ENCODE data around the gene GAPVD1. TPM values are rescaled to one million over a fixed set of nuclear protein-coding genes. Genes with fewer than 3 reads are reported as not detected.
"Not testable (repeated sequence)": the region's sequence is repeated elsewhere in the genome, so short reads cannot be mapped to it uniquely, and the experiment has no call there.

The GAPVD1 gene
- total RNA-seq, 2 experiments from 2014 or later = 74.1 to 82.2 TPM

DNA sequence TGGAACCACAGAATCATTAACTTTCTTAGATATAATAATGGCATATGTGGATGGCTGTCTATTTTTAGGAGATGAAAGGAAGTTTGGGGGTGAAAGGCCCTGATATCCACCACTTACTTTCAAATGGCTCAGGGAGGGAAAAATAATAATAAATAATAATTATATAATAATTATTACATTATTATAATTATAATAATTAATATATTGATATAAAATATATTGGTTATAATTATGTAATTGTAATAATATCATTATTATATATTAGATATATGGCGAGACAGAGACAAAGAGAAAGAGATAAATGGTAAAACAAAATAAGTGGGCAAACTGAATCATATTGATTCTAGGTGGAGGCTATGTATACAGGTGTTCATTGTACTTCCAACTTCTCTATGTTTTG is 136.6 kb downstream of the GAPVD1 start:
- no peak overlapping the region for H3K4me3 ChIP-seq (ENCODE audit: low read length)
- Mint-ChIP-seq H3K27ac (no peak overlapping the region), H3K4me1 (ENCODE audit: low read depth) (no peaks in the 10 kb centered on the region), H3K9me3 (no peaks in the 10 kb centered on the region), H3K27me3 (no peaks in the 10 kb centered on the region), H3K4me3 (no peak overlapping the region), H3K36me3 (ENCODE audit: low read depth) (no peaks in the 10 kb centered on the region)
- ATAC-seq (ENCODE audit: poor library complexity) (no peak), DNase-seq (no peak)
- intact Hi-C loops (cut with DNase I, micrococcal nuclease) = loop anchor here in 1 of 2 experiments (10.0 kb wide), 1 partner anchor 1403 kb away; no protein-coding TSS in a partner anchor
- TF ChIP-seq, protein P1, sequence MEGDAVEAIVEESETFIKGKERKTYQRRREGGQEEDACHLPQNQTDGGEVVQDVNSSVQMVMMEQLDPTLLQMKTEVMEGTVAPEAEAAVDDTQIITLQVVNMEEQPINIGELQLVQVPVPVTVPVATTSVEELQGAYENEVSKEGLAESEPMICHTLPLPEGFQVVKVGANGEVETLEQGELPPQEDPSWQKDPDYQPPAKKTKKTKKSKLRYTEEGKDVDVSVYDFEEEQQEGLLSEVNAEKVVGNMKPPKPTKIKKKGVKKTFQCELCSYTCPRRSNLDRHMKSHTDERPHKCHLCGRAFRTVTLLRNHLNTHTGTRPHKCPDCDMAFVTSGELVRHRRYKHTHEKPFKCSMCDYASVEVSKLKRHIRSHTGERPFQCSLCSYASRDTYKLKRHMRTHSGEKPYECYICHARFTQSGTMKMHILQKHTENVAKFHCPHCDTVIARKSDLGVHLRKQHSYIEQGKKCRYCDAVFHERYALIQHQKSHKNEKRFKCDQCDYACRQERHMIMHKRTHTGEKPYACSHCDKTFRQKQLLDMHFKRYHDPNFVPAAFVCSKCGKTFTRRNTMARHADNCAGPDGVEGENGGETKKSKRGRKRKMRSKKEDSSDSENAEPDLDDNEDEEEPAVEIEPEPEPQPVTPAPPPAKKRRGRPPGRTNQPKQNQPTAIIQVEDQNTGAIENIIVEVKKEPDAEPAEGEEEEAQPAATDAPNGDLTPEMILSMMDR (IDR thresholded peaks at IDR 0.05) = no peak
- no peaks in the 10 kb centered on the region for H3K9me3 ChIP-seq (ENCODE audit: control insufficient read depth in 1 of 2, insufficient read depth in 1 of 2, low read length in 2 of 2)
- POLR2A ChIA-PET = no interaction called here
- no peaks in the 10 kb centered on the region for H3K36me3 ChIP-seq (ENCODE audit: insufficient read depth, low read length)
- H3K27me3 ChIP-seq (ENCODE audit: control insufficient read depth in 1 of 2, insufficient read depth in 2 of 2, low read length in 2 of 2) = no peaks in the 10 kb centered on the region
- H3K27ac ChIP-seq (ENCODE audit: low read depth in 1 of 2, low read length in 2 of 2) = no peak overlapping the region
- CTCF ChIA-PET = no interaction called here
- H3K4me1 ChIP-seq (ENCODE audit: insufficient read depth, low read length) = no peaks in the 10 kb centered on the region

- no peaks in the 10 kb centered on the region for H3K36me3 ChIP-seq (ENCODE audit: insufficient read depth, low read length)
- ATAC-seq (ENCODE audit: poor library complexity) = no peak
- POLR2A ChIA-PET = no interaction called here
- CTCF ChIA-PET = no interaction called here
- H3K27me3 ChIP-seq (ENCODE audit: control insufficient read depth in 1 of 2, insufficient read depth in 2 of 2, low read length in 2 of 2) = no peaks in the 10 kb centered on the region
- intact Hi-C loops (cut with DNase I, micrococcal nuclease) = loop anchor here in 1 of 2 experiments (10.0 kb wide), 1 partner anchor 1404 kb away; no protein-coding TSS in a partner anchor
- TF ChIP-seq, protein P1 (IDR thresholded peaks at IDR 0.05) = no peak
- Mint-ChIP-seq H3K4me1 (ENCODE audit: low read depth) (no peaks in the 10 kb centered on the region), H3K9me3 (no peaks in the 10 kb centered on the region), H3K27me3 (no peaks in the 10 kb centered on the region), H3K27ac (no peak overlapping the region), H3K36me3 (ENCODE audit: low read depth) (no peaks in the 10 kb centered on the region), H3K4me3 (no peak overlapping the region)
- no peaks in the 10 kb centered on the region for H3K4me1 ChIP-seq (ENCODE audit: insufficient read depth, low read length)
- no peaks in the 10 kb centered on the region for H3K9me3 ChIP-seq (ENCODE audit: control insufficient read depth in 1 of 2, insufficient read depth in 1 of 2, low read length in 2 of 2)
- no peak overlapping the region for H3K27ac ChIP-seq (ENCODE audit: low read depth in 1 of 2, low read length in 2 of 2)
- no peak overlapping the region for H3K4me3 ChIP-seq (ENCODE audit: low read length)
- no peak for DNase-seq
Measured at GRCh38 chr9:125399165-125399564, 137.5 kb downstream of the GAPVD1 start.

- H3K9me3 Mint-ChIP-seq = no peaks in the 10 kb centered on the region
- TF ChIP-seq, protein P1 (IDR thresholded peaks at IDR 0.05) = no peak
- no peaks in the 10 kb centered on the region for H3K27me3 Mint-ChIP-seq
- CTCF ChIA-PET = no interaction called here
- no peaks in the 10 kb centered on the region for H3K36me3 Mint-ChIP-seq (ENCODE audit: low read depth)
- no peaks in the 10 kb centered on the region for H3K9me3 ChIP-seq (ENCODE audit: control insufficient read depth in 1 of 2, insufficient read depth in 1 of 2, low read length in 2 of 2)
- ATAC-seq (ENCODE audit: poor library complexity) (no peak), DNase-seq (no peak)
- H3K4me3 Mint-ChIP-seq = no peak overlapping the region
- H3K27ac Mint-ChIP-seq = no peak overlapping the region
- no peak overlapping the region for H3K27ac ChIP-seq (ENCODE audit: low read depth in 1 of 2, low read length in 2 of 2)
- no peaks in the 10 kb centered on the region for H3K4me1 ChIP-seq (ENCODE audit: insufficient read depth, low read length)
- POLR2A ChIA-PET = no interaction called here
- no peaks in the 10 kb centered on the region for H3K36me3 ChIP-seq (ENCODE audit: insufficient read depth, low read length)
- H3K27me3 ChIP-seq (ENCODE audit: control insufficient read depth in 1 of 2, insufficient read depth in 2 of 2, low read length in 2 of 2) = no peaks in the 10 kb centered on the region
- no peak overlapping the region for H3K4me3 ChIP-seq (ENCODE audit: low read length)
- H3K4me1 Mint-ChIP-seq (ENCODE audit: low read depth) = no peaks in the 10 kb centered on the region
- intact Hi-C loops (cut with DNase I, micrococcal nuclease) = loop anchor here in 1 of 2 experiments (10.0 kb wide), 1 partner anchor 1405 kb away; no protein-coding TSS in a partner anchor
Measured at GRCh38 chr9:125399666-125400065, 138.0 kb downstream of the GAPVD1 start.

- H3K9me3 Mint-ChIP-seq; H3K27me3 ChIP-seq (ENCODE audit: control insufficient read depth in 1 of 2, insufficient read depth in 2 of 2, low read length in 2 of 2); intact Hi-C loops (cut with DNase I, micrococcal nuclease); CTCF ChIA-PET; H3K9me3 ChIP-seq (ENCODE audit: control insufficient read depth in 1 of 2, insufficient read depth in 1 of 2, low read length in 2 of 2); H3K4me1 ChIP-seq (ENCODE audit: insufficient read depth, low read length); DNase-seq; H3K4me3 ChIP-seq (ENCODE audit: low read length); H3K4me1 Mint-ChIP-seq (ENCODE audit: low read depth); H3K27ac Mint-ChIP-seq; H3K36me3 Mint-ChIP-seq (ENCODE audit: low read depth); ATAC-seq (ENCODE audit: poor library complexity); POLR2A ChIA-PET; H3K36me3 ChIP-seq (ENCODE audit: insufficient read depth, low read length); H3K4me3 Mint-ChIP-seq; H3K27me3 Mint-ChIP-seq; H3K27ac ChIP-seq (ENCODE audit: low read depth in 1 of 2, low read length in 2 of 2): not testable (repeated sequence)
Measured at GRCh38 chr9:125400232-125400631, 138.6 kb downstream of the GAPVD1 start.

Data from CD4-positive, alpha-beta T cell (primary cell).